GM04503 (cell line): ENCODE results near the gene ACOT13.
A peak's percentile ranks its signal among the peaks of the same experiment; 100 is the strongest.
"Not testable (repeated sequence)": the region's sequence is repeated elsewhere in the genome, so short reads cannot be mapped to it uniquely, and the experiment has no call there.

Source experiments
- DNase-seq: peaks from one replicate; pipeline ENCODE4 v3.0.0-alpha.2; 2012; ENCODE audit warnings: low read depth

Gene ACOT13

GRCh38 chr6:24666641-24667377 lies at the start of gene ACOT13, which contains the start of gene TDP2:
ACOT13 (plus strand) TSS chr6:24667077; CDS start chr6:24667264, 187 bp downstream.
TDP2 (minus strand) TSS chr6:24666899; CDS start chr6:24666862, 37 bp downstream.
- DNase-seq: peak; percentile 82

GRCh38 chr6:24619661-24620060 lies 47.2 kb upstream of the ACOT13 start:
- no peak for DNase-seq

GRCh38 chr6:24620637-24621036 lies 46.2 kb upstream of the ACOT13 start:
- no peak for DNase-seq

GRCh38 chr6:24621626-24622289 lies 45.1 kb upstream of the ACOT13 start:
- no peak for DNase-seq

GRCh38 chr6:24630856-24631505 lies 35.9 kb upstream of the ACOT13 start:
- no peak for DNase-seq

- DNase-seq: no peak
Measured at GRCh38 chr6:24631671-24632070, 35.2 kb upstream of the ACOT13 start.

GRCh38 chr6:24632573-24632972 lies 34.3 kb upstream of the ACOT13 start:
- no peak for DNase-seq

- no peak for DNase-seq
Measured at GRCh38 chr6:24636681-24637080, 30.2 kb upstream of the ACOT13 start.

- DNase-seq: no peak
Measured at GRCh38 chr6:24640166-24640565, 26.7 kb upstream of the ACOT13 start.

GRCh38 chr6:24640631-24641030 lies 26.2 kb upstream of the ACOT13 start:
- not testable (repeated sequence) for DNase-seq

GRCh38 chr6:24642061-24642460 lies 24.8 kb upstream of the ACOT13 start:
- DNase-seq: no peak

- no peak for DNase-seq
Measured at GRCh38 chr6:24643920-24644319, 23.0 kb upstream of the ACOT13 start.

- no peak for DNase-seq
Measured at GRCh38 chr6:24644377-24644776, 22.5 kb upstream of the ACOT13 start.

- no peak for DNase-seq
Measured at GRCh38 chr6:24646771-24647170, 20.1 kb upstream of the ACOT13 start.

GRCh38 chr6:24648276-24648675 lies 18.6 kb upstream of the ACOT13 start:
- DNase-seq: no peak

- DNase-seq: no peak
Measured at GRCh38 chr6:24649691-24650090, 17.2 kb upstream of the ACOT13 start.

- no peak for DNase-seq
Measured at GRCh38 chr6:24650365-24650764, 16.5 kb upstream of the ACOT13 start.

GRCh38 chr6:24655215-24655614 lies 11.7 kb upstream of the ACOT13 start:
- no peak for DNase-seq

- peak; percentile 40 for DNase-seq
Measured at GRCh38 chr6:24658573-24659560, 8.0 kb upstream of the ACOT13 start.

GRCh38 chr6:24659561-24659960 lies 7.3 kb upstream of the ACOT13 start:
- no peak for DNase-seq

- no peak for DNase-seq
Measured at GRCh38 chr6:24660105-24660504, 6.8 kb upstream of the ACOT13 start.

- DNase-seq: not testable (repeated sequence)
Measured at GRCh38 chr6:24661759-24662158, 5.1 kb upstream of the ACOT13 start.
